Neural progenitor cell (in vitro differentiated cells): ENCODE results near the gene CHST3.

Experiments
- EZH2 ChIP-seq: fragments of 200-600 bp; sonication (generic); IDR thresholded peaks from 2 replicates; pipeline ENCODE4 v1.6.1; 2017; ENCODE audit warnings: antibody characterized with exemption, mild to moderate bottlenecking, moderate library complexity
- EZH2phosphoT487 ChIP-seq: fragments of 200-600 bp; sonication (generic); IDR thresholded peaks from 2 replicates; pipeline ENCODE4 v1.6.1; 2017; ENCODE audit warnings: antibody characterized with exemption
- TF ChIP-seq, protein P1 (sequence below): fragments of 200-600 bp; sonication (generic); IDR thresholded peaks from 2 replicates; pipeline ENCODE4 v1.5.1; 2017; ENCODE audit warnings: antibody characterized with exemption, mild to moderate bottlenecking

GRCh38 chr10:72034761-72035160 is 70.6 kb downstream of the CHST3 start:
- TF ChIP-seq EZH2phosphoT487 (no peak), EZH2 (no peak)
- TF ChIP-seq, protein P1, sequence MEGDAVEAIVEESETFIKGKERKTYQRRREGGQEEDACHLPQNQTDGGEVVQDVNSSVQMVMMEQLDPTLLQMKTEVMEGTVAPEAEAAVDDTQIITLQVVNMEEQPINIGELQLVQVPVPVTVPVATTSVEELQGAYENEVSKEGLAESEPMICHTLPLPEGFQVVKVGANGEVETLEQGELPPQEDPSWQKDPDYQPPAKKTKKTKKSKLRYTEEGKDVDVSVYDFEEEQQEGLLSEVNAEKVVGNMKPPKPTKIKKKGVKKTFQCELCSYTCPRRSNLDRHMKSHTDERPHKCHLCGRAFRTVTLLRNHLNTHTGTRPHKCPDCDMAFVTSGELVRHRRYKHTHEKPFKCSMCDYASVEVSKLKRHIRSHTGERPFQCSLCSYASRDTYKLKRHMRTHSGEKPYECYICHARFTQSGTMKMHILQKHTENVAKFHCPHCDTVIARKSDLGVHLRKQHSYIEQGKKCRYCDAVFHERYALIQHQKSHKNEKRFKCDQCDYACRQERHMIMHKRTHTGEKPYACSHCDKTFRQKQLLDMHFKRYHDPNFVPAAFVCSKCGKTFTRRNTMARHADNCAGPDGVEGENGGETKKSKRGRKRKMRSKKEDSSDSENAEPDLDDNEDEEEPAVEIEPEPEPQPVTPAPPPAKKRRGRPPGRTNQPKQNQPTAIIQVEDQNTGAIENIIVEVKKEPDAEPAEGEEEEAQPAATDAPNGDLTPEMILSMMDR: no peak
